Mammary epithelial cell (primary cell): Measurements from ENCODE around the gene WDR36.

Experiments used
- EZH2 ChIP-seq: IDR thresholded peaks from 2 replicates; pipeline ENCODE4 v1.6.1; 2012; ENCODE audit warnings: low read length, inconsistent platforms, borderline replicate concordance
- TF ChIP-seq, protein P1 (sequence below), 2 donors: IDR thresholded peaks in 1 of 2; conservative IDR thresholded peaks in 1 of 2; 2 replicates each; pipeline ENCODE4 v1.5.1; 2011 to 2012; ENCODE audit warnings: inconsistent platforms in 2 of 2, low read length in 2 of 2, mild to moderate bottlenecking in 2 of 2, control low read depth in 1 of 2, low read depth in 1 of 2; ENCODE audit not compliant: insufficient read depth in 1 of 2; ENCODE audit errors: extremely low read depth in 1 of 2

DNA sequence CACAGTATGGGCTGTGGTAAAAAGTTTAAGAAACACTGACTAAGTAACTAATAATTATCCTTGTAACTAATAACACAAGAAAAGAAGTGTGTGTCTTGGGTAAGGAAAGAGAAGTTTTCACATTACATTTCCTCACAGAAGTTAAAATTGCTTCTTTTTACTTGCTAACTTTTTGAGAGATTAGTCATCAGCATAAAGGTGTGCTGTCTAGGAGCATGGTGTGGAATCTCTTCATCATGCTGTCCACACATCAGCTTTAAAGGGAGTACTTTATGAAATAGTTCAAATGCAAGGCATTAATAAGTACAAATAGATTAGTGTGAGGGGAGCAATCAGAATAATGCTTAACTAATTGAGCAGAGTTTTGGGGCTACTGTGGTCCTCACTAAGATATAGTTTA is 29.8 kb downstream of the WDR36 start:
- TF ChIP-seq, protein P1, sequence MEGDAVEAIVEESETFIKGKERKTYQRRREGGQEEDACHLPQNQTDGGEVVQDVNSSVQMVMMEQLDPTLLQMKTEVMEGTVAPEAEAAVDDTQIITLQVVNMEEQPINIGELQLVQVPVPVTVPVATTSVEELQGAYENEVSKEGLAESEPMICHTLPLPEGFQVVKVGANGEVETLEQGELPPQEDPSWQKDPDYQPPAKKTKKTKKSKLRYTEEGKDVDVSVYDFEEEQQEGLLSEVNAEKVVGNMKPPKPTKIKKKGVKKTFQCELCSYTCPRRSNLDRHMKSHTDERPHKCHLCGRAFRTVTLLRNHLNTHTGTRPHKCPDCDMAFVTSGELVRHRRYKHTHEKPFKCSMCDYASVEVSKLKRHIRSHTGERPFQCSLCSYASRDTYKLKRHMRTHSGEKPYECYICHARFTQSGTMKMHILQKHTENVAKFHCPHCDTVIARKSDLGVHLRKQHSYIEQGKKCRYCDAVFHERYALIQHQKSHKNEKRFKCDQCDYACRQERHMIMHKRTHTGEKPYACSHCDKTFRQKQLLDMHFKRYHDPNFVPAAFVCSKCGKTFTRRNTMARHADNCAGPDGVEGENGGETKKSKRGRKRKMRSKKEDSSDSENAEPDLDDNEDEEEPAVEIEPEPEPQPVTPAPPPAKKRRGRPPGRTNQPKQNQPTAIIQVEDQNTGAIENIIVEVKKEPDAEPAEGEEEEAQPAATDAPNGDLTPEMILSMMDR (conservative IDR thresholded peaks at IDR 0.05 in 1 of 2, IDR thresholded peaks at IDR 0.05 in 1 of 2; ENCODE audit: extremely low read depth in 1 of 2, insufficient read depth in 1 of 2, low read depth in 1 of 2, low read length in 2 of 2): no peak
- no peak for TF ChIP-seq EZH2
